Fibroblast of lung (primary cell): ENCODE results near the gene PYM1. TPM values are rescaled to one million over a fixed set of nuclear protein-coding genes. Genes with fewer than 3 reads are reported as not detected.

Experiments
- DNase-seq, 2 donors: peaks; one replicate each; pipeline versions ENCODE4 v3.0.0 to v3.0.0-alpha.2; 2010; ENCODE audit warnings: low read depth in 2 of 2
- H2AFZ ChIP-seq: 2 replicates; pipeline ENCODE4 v1.5.1; 2012; ENCODE audit warnings: low read length, control low read depth, inconsistent platforms
- H3K27ac ChIP-seq: 2 replicates; pipeline ENCODE4 v1.5.1; 2011; ENCODE audit warnings: low read length, control low read depth; ENCODE audit not compliant: insufficient read depth
- H3K27me3 ChIP-seq: 2 replicates; pipeline ENCODE4 v1.5.1; 2011; ENCODE audit warnings: mild to moderate bottlenecking, low read length; ENCODE audit not compliant: control insufficient read depth, insufficient read depth
- H3K36me3 ChIP-seq: 2 replicates; pipeline ENCODE4 v1.5.1; 2011; ENCODE audit warnings: low read length; ENCODE audit not compliant: control insufficient read depth, insufficient read depth
- H3K4me1 ChIP-seq: 2 replicates; pipeline ENCODE4 v1.5.1; 2011; ENCODE audit warnings: low read length; ENCODE audit not compliant: control insufficient read depth, insufficient read depth; ENCODE audit errors: extremely low read depth
- H3K4me2 ChIP-seq: 2 replicates; pipeline ENCODE4 v1.5.1; 2011; ENCODE audit warnings: low read length, control low read depth; ENCODE audit not compliant: insufficient read depth; ENCODE audit errors: extremely low read depth
- H3K4me3 ChIP-seq, 4 experiments: fragments of 200-600 bp in 1 of 4; sonication (generic) in 1 of 4; replicated peaks in 1 of 4; 2 replicates each; pipeline ENCODE4 v1.5.1; 2011 to 2016; ENCODE audit warnings: low read length in 4 of 4, low read depth in 3 of 4, mild to moderate bottlenecking in 3 of 4, control low read depth in 2 of 4, inconsistent platforms in 1 of 4, mixed read lengths in 1 of 4; ENCODE audit not compliant: insufficient read depth in 1 of 4; ENCODE audit errors: control extremely low read depth in 1 of 4
- H3K79me2 ChIP-seq: 2 replicates; pipeline ENCODE4 v1.5.1; 2012; ENCODE audit warnings: mild to moderate bottlenecking, low read length, inconsistent platforms; ENCODE audit not compliant: control insufficient read depth, insufficient read depth
- H3K9ac ChIP-seq: 2 replicates; pipeline ENCODE4 v1.5.1; 2011; ENCODE audit warnings: mild to moderate bottlenecking, low read length, control low read depth; ENCODE audit not compliant: insufficient read depth
- H3K9me3 ChIP-seq: 2 replicates; pipeline ENCODE4 v1.5.1; 2012; ENCODE audit warnings: low read depth, low read length; ENCODE audit not compliant: control insufficient read depth, insufficient read depth
- H4K20me1 ChIP-seq: 2 replicates; pipeline ENCODE4 v1.5.1; 2011; ENCODE audit warnings: low read length; ENCODE audit not compliant: control insufficient read depth, insufficient read depth; ENCODE audit errors: extremely low read depth
- CTCF ChIP-seq, 2 donors: IDR thresholded peaks in 1 of 2; conservative IDR thresholded peaks in 1 of 2; 1 replicate in 1 of 2; 2 replicates in 1 of 2; pipeline ENCODE4 v1.5.1; 2011 to 2012; ENCODE audit warnings: low read length in 2 of 2, control low read depth in 1 of 2, inconsistent platforms in 1 of 2, low read depth in 1 of 2, mild to moderate bottlenecking in 1 of 2
- EZH2 ChIP-seq: IDR thresholded peaks from 2 replicates; pipeline ENCODE4 v1.5.1; 2012; ENCODE audit warnings: low read length, control low read depth, mild to moderate bottlenecking; ENCODE audit errors: missing control alignments
- polyA plus RNA-seq, 2 donors: library from polyadenylated mRNA; depleted of rRNA in 1 of 2; stranded (reverse) in 1 of 2; unstranded in 1 of 2; fragments of >200 nt; gene quantifications; 2 replicates each; pipeline ENCODE4 v1.2.1, GENCODE V29; 2011 to 2012; ENCODE audit warnings: missing spikeins in 1 of 2
- total RNA-seq: library from RNA; depleted of rRNA; stranded (reverse); fragments of >200 nt; gene quantifications from 2 replicates; pipeline ENCODE4 v1.2.1, GENCODE V29; 2014

The PYM1 gene
- total and polyA plus RNA-seq, 2 donors (not counting 1 experiment from before 2014, with no cell fraction given) = 27.8 to 38.6 TPM

- Histone ChIP-seq H4K20me1 (no peaks in the 10 kb centered on the region), H3K79me2 (no peaks in the 10 kb centered on the region), H3K27me3 (no peaks in the 10 kb centered on the region), H3K36me3 (no peaks in the 10 kb centered on the region), H3K4me1 (no peaks in the 10 kb centered on the region), H3K9ac (no peak overlapping the region), H3K4me3 (no peak overlapping the region), H2AFZ (no peak overlapping the region), H3K27ac (no peak overlapping the region), H3K4me2 (no peak overlapping the region), H3K9me3 (no peaks in the 10 kb centered on the region)
- DNase-seq = no peak
- TF ChIP-seq EZH2 = no peak
- TF ChIP-seq CTCF (conservative IDR thresholded peaks at IDR 0.05 in 1 of 2, IDR thresholded peaks at IDR 0.05 in 1 of 2; ENCODE audit: low read depth in 1 of 2, low read length in 2 of 2) = no peak
These were observed 34.0 kb downstream of the PYM1 start for GRCh38 chr12:55893723-55894122.

- no peaks in the 10 kb centered on the region for H3K4me1 ChIP-seq
- no peaks in the 10 kb centered on the region for H3K27me3 ChIP-seq
- no peak overlapping the region for H3K4me3 ChIP-seq
- DNase-seq = no peak
- no peaks in the 10 kb centered on the region for H3K36me3 ChIP-seq
- H4K20me1 ChIP-seq = no peaks in the 10 kb centered on the region
- H3K4me2 ChIP-seq = no peak overlapping the region
- no peaks in the 10 kb centered on the region for H3K79me2 ChIP-seq
- TF ChIP-seq CTCF (conservative IDR thresholded peaks at IDR 0.05 in 1 of 2, IDR thresholded peaks at IDR 0.05 in 1 of 2; ENCODE audit: low read depth in 1 of 2, low read length in 2 of 2) = no peak
- no peak for TF ChIP-seq EZH2
- no peaks in the 10 kb centered on the region for H3K9me3 ChIP-seq
- H2AFZ ChIP-seq = no peak overlapping the region
- H3K9ac ChIP-seq = no peak overlapping the region
- no peak overlapping the region for H3K27ac ChIP-seq
These were observed 36.4 kb downstream of the PYM1 start for GRCh38 chr12:55891310-55891709.

- H3K4me1 ChIP-seq = no peaks in the 10 kb centered on the region
- no peak for DNase-seq
These were observed 42.6 kb downstream of the PYM1 start for GRCh38 chr12:55885113-55885512.

More at GRCh38 chr12:55885113-55885512, 42.6 kb downstream of the PYM1 start:
- Histone ChIP-seq H3K27me3 (no peaks in the 10 kb centered on the region), H3K36me3 (no peaks in the 10 kb centered on the region), H3K9me3 (no peaks in the 10 kb centered on the region), H3K4me3 (no peak overlapping the region), H3K79me2 (no peaks in the 10 kb centered on the region), H3K9ac (no peak overlapping the region), H4K20me1 (no peaks in the 10 kb centered on the region), H3K4me2 (no peak overlapping the region), H2AFZ (no peak overlapping the region), H3K27ac (no peak overlapping the region)
- TF ChIP-seq CTCF (conservative IDR thresholded peaks at IDR 0.05 in 1 of 2, IDR thresholded peaks at IDR 0.05 in 1 of 2; ENCODE audit: low read depth in 1 of 2, low read length in 2 of 2) (no peak), EZH2 (no peak)
